OCI-M2 (cell line): ENCODE measurements around the gene DLX1.

Experiments used
- DNase-seq: peaks from one replicate; lab custom pipeline; 2025; ENCODE audit not compliant: unreplicated experiment; lab: John Stamatoyannopoulos, UW

The DLX1 gene

GRCh38 chr2:172086241-172087206 lies 1.2 kb downstream of the DLX1 start:
- DNase-seq: no peak

DNA sequence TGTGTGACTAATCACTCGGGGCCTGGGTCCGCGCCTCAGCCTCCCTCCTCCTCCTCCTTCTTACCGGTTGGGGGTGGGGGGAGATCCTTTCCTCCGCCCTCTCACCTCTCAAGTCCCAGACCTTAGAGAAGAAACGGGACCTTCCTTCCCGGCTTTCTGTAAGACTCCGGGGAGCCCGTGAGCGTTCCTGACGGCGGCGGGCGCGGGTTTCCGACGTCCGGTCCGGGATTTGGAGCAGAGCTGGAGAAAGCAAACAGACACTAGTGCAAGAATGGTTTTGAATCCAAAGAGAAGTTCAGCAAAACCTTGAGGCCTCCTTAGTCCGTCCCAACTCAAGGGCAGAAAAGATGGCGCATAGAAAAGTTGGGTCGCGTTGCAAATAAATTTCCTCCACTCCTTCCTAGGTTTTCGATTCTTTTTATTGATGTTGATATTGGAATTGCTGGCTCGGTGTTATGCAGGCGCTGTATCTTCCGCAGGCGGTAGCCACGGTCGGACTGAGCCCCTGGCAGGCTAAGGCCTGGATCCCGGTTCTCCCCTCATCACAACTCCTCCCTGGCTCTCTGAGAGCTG lies 2.0 kb downstream of the DLX1 start:
- DNase-seq: no peak

DNA sequence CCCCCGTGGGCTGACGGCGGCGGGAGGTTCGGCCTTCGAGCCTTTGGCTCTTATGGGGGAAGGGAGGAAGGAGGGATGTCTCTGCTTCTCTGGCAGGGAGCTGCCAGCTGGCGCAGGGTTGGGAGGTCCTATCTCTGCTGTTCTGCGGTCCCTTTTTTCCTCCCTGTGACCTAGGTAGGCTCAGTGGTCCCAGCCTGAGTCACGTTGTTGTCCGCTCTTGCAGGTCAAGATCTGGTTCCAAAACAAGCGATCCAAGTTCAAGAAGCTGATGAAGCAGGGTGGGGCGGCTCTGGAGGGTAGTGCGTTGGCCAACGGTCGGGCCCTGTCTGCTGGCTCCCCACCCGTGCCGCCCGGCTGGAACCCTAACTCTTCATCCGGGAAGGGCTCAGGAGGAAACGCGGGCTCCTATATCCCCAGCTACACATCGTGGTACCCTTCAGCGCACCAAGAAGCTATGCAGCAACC lies 2.5 kb downstream of the DLX1 start:
- no peak for DNase-seq

GRCh38 chr2:172088245-172089004 lies 3.1 kb downstream of the DLX1 start:
- no peak for DNase-seq

DNA sequence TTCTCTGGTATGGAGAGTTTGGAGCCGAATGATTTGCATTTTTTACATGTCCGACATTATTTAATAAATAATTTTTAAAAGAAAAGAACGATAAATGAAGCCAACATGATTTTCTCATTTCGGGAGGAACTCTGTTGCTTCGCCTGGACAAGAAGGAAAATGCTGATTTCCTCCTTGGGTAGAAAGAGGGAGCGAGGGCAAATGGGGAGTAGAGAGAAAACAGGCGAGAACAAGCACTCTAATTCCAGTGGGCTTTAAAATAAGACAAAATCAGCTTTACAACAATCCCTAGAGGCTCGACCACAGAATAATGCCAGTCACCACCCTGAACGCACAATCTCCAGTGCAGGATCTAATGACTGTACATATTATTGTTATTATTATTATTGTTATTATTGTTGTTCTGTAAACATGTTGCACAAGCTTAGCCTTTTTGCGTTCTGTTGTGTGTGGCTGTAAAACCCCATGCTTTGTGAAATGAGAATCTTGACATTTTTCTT lies 3.7 kb downstream of the DLX1 start:
- no peak for DNase-seq

- DNase-seq: no peak
Observed at GRCh38 chr2:172089633-172090032, 4.3 kb downstream of the DLX1 start.

DNA sequence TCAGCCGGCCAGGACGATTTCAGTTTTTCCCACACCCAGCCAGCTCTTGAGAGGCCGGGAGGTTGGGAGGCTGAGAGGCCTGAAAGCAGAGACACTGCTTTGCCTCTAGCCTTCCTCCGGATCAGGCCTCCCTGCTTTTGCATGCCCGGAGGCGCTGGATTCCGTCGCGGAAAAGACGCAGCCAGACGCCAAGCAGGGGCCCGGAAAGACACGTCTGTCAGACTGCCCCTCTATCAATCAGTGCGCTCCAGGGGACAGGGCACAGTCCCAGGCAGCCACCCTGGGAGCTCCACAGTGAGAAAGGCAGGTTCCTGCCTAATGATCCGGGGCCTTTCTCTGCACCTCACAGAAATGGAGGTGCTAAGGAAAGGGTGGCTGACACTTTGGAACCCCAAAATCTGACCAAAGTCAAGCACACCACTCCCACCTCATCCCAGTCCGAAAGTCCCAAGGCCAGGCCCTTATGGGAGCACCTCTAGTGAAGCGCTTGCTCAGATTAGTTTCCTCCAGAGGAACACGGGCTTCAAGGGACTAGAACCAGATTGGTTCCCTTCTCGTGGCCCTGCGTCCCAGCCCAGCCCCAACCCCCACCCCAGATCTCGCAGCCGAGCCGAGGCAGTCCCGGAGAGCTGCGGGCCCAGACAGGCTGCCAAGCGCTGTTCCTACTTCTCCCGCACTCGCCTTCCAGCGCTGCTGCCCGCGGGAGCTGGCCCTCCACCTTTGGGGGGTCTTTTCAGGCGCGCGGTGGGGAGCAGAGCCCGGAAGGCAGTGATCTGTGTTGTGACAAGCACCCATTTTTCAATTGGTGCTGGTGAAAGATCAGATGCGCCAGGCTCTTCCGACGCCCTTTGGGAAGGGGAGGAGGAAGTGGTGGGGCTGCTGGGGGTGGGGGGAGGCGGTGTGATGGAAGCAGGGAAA lies 5.0 kb downstream of the DLX1 start:
- DNase-seq: no peak

DNA sequence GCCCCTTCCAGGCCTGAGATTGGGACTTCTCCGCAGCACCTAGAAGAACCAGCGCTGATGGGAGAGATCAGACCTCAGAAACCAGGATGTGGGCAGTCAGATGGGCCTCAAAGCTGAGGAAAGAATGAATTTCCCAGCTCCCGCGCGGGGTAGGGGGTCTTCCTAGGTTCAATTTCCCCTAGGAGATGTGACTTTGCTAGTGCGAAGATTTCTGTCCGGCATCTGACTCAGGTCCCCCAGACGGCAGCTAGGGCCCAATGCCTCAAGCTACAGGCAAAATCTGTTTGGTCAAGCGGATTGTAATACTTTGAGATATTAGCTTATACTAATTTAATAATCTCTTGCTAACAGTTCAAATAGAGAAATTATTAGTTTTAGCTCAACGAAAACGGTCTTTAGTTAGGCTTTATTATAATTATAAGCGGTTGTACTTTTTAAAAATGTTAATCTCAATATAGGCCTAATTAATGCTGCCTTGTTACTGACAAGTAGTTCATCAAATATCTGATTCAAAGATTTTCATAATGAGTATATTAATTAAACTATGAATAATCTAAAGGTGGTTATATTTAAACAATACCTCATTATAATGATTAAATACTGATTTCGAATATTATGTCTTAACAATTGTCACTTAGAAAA lies 5.8 kb downstream of the DLX1 start:
- no peak for DNase-seq

GRCh38 chr2:172091761-172092566 lies 6.7 kb downstream of the DLX1 start:
- DNase-seq: no peak

- DNase-seq: no peak
Observed at GRCh38 chr2:172092716-172093415, 7.6 kb downstream of the DLX1 start.

DNA sequence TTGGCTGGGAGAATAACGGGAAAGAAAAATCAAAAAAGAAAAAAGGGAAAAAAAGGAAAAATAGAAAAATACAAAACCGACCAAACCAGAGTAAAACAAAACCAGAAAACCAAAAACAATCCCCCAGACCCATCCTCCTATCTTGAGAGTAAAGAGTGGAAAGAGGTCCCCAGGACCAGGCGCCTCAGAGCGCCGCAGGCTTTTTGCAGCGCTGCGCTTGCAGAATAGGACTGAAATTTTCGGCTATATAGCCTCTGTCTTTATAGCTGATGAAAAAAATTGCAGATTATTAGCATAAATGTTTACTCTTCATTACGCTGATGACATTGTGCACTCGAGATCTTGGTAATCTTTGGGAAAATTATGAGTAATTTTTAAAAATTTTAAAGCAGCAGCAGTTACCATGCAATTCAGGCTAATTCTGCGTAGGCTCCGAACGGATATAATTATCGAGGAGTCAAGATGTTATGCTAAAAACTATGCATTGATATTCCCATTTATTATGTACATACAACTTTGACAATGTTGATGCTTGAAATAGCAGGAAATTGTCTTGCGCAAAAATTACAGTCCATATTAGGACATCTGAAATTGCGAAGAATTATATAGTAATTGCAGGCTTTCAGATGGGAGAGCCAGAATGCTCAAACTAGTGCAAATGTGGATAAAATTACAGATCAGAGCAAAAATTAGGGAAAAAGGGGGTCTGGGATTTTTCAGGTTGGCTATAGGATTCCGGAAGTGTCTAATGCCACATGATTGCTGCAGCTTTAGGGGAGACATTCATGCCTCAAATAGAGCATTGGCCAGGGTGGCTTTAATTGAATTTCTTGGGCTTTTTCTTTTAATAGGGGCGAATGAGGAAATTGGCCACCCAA lies 8.3 kb downstream of the DLX1 start:
- no peak for DNase-seq

GRCh38 chr2:172094294-172095145 lies 9.2 kb downstream of the DLX1 start:
- no peak for DNase-seq

- no peak for DNase-seq
Observed at GRCh38 chr2:172095146-172095904, 10.0 kb downstream of the DLX1 start.

GRCh38 chr2:172095905-172096625 lies 10.8 kb downstream of the DLX1 start:
- no peak for DNase-seq
